ENCODE measurements around the gene GMDS. TPM values are rescaled to one million over a fixed set of nuclear protein-coding genes. Genes with fewer than 3 reads are reported as not detected.

Gene GMDS
- total RNA-seq, 2 donors from 2014 or later = 25.4 to 29.5 TPM

DNA sequence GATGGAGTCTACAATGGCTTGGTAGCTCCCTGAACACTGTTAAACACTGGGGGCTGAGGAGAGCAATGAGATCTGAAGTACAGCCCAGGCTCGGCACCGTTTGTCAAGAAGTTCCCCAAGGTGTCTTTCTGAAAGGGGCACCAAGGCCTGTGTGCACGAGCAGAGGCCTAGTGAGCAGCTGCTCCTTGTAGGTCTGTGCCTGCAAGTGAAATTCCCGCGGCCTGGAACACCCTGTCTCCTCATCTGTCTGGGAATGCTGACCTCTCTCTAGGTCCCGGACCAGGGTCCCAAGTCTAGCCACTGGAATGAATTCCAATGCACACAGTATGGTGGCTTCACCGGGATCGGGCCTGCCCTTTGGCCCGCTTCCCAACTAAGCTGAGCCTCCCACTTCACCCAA lies 500.9 kb downstream of the GMDS start:
- H3K27me3 Mint-ChIP-seq (ENCODE audit: insufficient read depth) = peaks cover 2% of the 10 kb centered on the region
- H3K27ac ChIP-seq (ENCODE audit: low read depth, low read length) = no peak overlapping the region
- H3K36me3 ChIP-seq (ENCODE audit: control insufficient read depth, insufficient read depth, low read length) = no peaks in the 10 kb centered on the region
- 87 to 97% methylated on average over 4 to 9 of the region's 9 CpGs for WGBS, 2 experiments (ENCODE audit: insufficient coverage in 1 of 2, insufficient read length in 1 of 2)
- H3K9ac ChIP-seq (ENCODE audit: extremely low read depth, low read length, poor library complexity, severe bottlenecking) = no peak overlapping the region
- H3K4me1 ChIP-seq (ENCODE audit: control insufficient read depth, insufficient read depth, low read length) = no peaks in the 10 kb centered on the region
- TF ChIP-seq, protein P1, sequence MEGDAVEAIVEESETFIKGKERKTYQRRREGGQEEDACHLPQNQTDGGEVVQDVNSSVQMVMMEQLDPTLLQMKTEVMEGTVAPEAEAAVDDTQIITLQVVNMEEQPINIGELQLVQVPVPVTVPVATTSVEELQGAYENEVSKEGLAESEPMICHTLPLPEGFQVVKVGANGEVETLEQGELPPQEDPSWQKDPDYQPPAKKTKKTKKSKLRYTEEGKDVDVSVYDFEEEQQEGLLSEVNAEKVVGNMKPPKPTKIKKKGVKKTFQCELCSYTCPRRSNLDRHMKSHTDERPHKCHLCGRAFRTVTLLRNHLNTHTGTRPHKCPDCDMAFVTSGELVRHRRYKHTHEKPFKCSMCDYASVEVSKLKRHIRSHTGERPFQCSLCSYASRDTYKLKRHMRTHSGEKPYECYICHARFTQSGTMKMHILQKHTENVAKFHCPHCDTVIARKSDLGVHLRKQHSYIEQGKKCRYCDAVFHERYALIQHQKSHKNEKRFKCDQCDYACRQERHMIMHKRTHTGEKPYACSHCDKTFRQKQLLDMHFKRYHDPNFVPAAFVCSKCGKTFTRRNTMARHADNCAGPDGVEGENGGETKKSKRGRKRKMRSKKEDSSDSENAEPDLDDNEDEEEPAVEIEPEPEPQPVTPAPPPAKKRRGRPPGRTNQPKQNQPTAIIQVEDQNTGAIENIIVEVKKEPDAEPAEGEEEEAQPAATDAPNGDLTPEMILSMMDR (conservative IDR thresholded peaks at IDR 0.05) = no peak
- H3K36me3 Mint-ChIP-seq (ENCODE audit: low read depth) = no peaks in the 10 kb centered on the region
- H3K4me3 Mint-ChIP-seq = no peak overlapping the region
- no peaks in the 10 kb centered on the region for H3K27me3 ChIP-seq (ENCODE audit: control insufficient read depth, insufficient read depth, low read length, poor library complexity, severe bottlenecking)
- H3K9me3 Mint-ChIP-seq = no peaks in the 10 kb centered on the region
- H3K4me1 Mint-ChIP-seq = no peaks in the 10 kb centered on the region
- H3K9me3 ChIP-seq (ENCODE audit: control insufficient read depth, low read length) = no peaks in the 10 kb centered on the region
- H3K27ac Mint-ChIP-seq = no peak overlapping the region
- no peak for DNase-seq
- H3K4me3 ChIP-seq (ENCODE audit: low read length) = no peak overlapping the region

DNA sequence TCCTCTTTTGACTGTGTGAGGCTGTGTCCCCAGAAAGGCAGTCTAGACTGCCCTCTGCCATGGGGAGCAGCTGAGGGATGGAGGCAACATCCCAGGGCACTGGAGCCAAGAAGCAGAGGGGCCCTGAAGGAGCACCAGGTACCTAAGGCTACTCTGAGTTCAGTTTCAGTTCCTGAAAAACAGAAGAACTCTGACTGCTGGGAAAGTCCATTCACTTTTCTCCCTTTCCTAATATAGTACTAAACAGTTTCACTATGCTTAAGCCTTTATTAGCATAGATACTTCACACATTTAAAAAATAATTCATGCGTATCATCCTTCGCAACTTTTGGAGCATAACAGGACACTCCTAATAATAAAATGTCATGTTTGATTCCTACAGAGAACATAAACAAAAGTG lies 505.7 kb downstream of the GMDS start:
- peaks cover 1% of the 10 kb centered on the region for H3K4me1 Mint-ChIP-seq
- peaks cover 2% of the 10 kb centered on the region for H3K27me3 Mint-ChIP-seq (ENCODE audit: insufficient read depth)
- H3K27ac Mint-ChIP-seq = no peak overlapping the region
- Histone ChIP-seq H3K9ac (ENCODE audit: extremely low read depth, low read length, poor library complexity, severe bottlenecking) (no peak overlapping the region), H3K9me3 (ENCODE audit: control insufficient read depth, low read length) (no peaks in the 10 kb centered on the region), H3K4me3 (ENCODE audit: low read length) (no peak overlapping the region), H3K27me3 (ENCODE audit: control insufficient read depth, insufficient read depth, low read length, poor library complexity, severe bottlenecking) (no peaks in the 10 kb centered on the region), H3K27ac (ENCODE audit: low read depth, low read length) (no peak overlapping the region), H3K36me3 (ENCODE audit: control insufficient read depth, insufficient read depth, low read length) (no peaks in the 10 kb centered on the region), H3K4me1 (ENCODE audit: control insufficient read depth, insufficient read depth, low read length) (no peaks in the 10 kb centered on the region)
- no peaks in the 10 kb centered on the region for H3K9me3 Mint-ChIP-seq
- no peak overlapping the region for H3K4me3 Mint-ChIP-seq
- DNase-seq = no peak
- TF ChIP-seq, protein P1 (conservative IDR thresholded peaks at IDR 0.05) = no peak
- no peaks in the 10 kb centered on the region for H3K36me3 Mint-ChIP-seq (ENCODE audit: low read depth)
- 86 to 98% methylated on average over 2 of the region's 2 CpGs for WGBS, 2 experiments (ENCODE audit: insufficient coverage in 1 of 2, insufficient read length in 1 of 2)

DNA sequence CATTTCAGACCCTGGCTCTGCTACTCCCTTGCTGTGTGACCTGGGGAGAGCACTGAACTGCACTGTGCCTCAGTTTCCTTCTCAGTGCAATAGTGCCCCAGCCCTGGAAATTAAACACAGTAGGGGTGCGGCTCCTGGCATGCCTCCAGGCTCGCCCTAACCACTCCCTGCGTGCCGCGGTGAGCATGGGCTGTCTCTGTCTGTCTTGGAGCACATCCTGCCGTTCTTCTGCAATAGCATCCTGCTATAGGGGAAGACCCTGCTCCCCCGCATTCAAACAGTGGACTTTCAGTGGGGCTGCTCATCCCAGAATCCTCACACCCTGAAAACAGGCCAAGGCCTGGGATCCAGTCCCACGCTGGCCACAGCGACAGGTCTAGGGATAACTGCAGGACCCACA lies 506.2 kb downstream of the GMDS start:
- no peak for DNase-seq
- H3K27ac ChIP-seq (ENCODE audit: low read depth, low read length) = no peak overlapping the region
- H3K36me3 ChIP-seq (ENCODE audit: control insufficient read depth, insufficient read depth, low read length) = no peaks in the 10 kb centered on the region
- no peaks in the 10 kb centered on the region for H3K27me3 ChIP-seq (ENCODE audit: control insufficient read depth, insufficient read depth, low read length, poor library complexity, severe bottlenecking)
- Mint-ChIP-seq H3K4me3 (no peak overlapping the region), H3K36me3 (ENCODE audit: low read depth) (no peaks in the 10 kb centered on the region), H3K27ac (no peak overlapping the region), H3K9me3 (no peaks in the 10 kb centered on the region), H3K4me1 (peaks cover 1% of the 10 kb centered on the region), H3K27me3 (ENCODE audit: insufficient read depth) (peaks cover 2% of the 10 kb centered on the region)
- H3K9ac ChIP-seq (ENCODE audit: extremely low read depth, low read length, poor library complexity, severe bottlenecking) = no peak overlapping the region
- no peaks in the 10 kb centered on the region for H3K9me3 ChIP-seq (ENCODE audit: control insufficient read depth, low read length)
- no peak overlapping the region for H3K4me3 ChIP-seq (ENCODE audit: low read length)
- 94 to 98% methylated on average over 7 to 9 of the region's 9 CpGs for WGBS, 2 experiments (ENCODE audit: insufficient coverage in 1 of 2, insufficient read length in 1 of 2)
- TF ChIP-seq, protein P1 (conservative IDR thresholded peaks at IDR 0.05) = no peak
- H3K4me1 ChIP-seq (ENCODE audit: control insufficient read depth, insufficient read depth, low read length) = no peaks in the 10 kb centered on the region

All from endodermal cell (in vitro differentiated cells).